GM21528 (cell line): Measurements from ENCODE around the gene PGK1.

ENCODE experiments used
- ATAC-seq: cut with Tn5 transposase; IDR thresholded peaks from one replicate; pipeline ENCODE4 v1.9.1; 2021; ENCODE audit warnings: mild to moderate bottlenecking, moderate library complexity; ENCODE audit not compliant: unreplicated experiment, low FRiP score

Gene PGK1

GRCh38 chrX:78165425-78165824 is 61.4 kb downstream of the PGK1 start:
- ATAC-seq, result no peak

- ATAC-seq, result no peak
Observed at GRCh38 chrX:78168065-78168464, 64.0 kb downstream of the PGK1 start.
